WTC11 (cell line): ENCODE results near the gene COL20A1. TPM values are rescaled to one million over a fixed set of nuclear protein-coding genes. Genes with fewer than 3 reads are reported as not detected.
"Not testable (repeated sequence)": the region's sequence is repeated elsewhere in the genome, so short reads cannot be mapped to it uniquely, and the experiment has no call there.

Experiments
- ATAC-seq: fragments of 200-7000 bp; cut with Tn5 transposase; 2 replicates; pipeline ENCODE4 v1.10.0; 2021; ENCODE audit warnings: mild to moderate bottlenecking, moderate library complexity
- CTCF ChIA-PET: fragments of 300-600 bp; sonication (Branson Sonifier 250); formaldehyde crosslinking; loops from one replicate; lab custom pipeline; 2021; ENCODE audit warnings: antibody characterized with exemption; lab: Charles Lee
- POLR2A ChIA-PET: fragments of 350-600 bp; sonication (Branson Sonifier 250); formaldehyde crosslinking; loops from one replicate; lab custom pipeline; 2021; ENCODE audit warnings: antibody characterized with exemption; lab: Charles Lee
- DNase-seq: peaks from one replicate; pipeline ENCODE4 v3.0.0; 2021; ENCODE audit warnings: low spot score
- H3K27ac Mint-ChIP-seq: 2 replicates; pipeline ENCODE4 v1.8.0; 2021; ENCODE audit warnings: mixed read lengths
- H3K27me3 Mint-ChIP-seq: 2 replicates; pipeline ENCODE4 v1.8.0; 2021; ENCODE audit warnings: low read depth, mild to moderate bottlenecking, moderate library complexity, mixed read lengths
- H3K36me3 Mint-ChIP-seq: 2 replicates; pipeline ENCODE4 v1.8.0; 2021; ENCODE audit warnings: mixed read lengths
- H3K4me1 Mint-ChIP-seq: 2 replicates; pipeline ENCODE4 v1.8.0; 2022; ENCODE audit warnings: mixed read lengths
- H3K4me3 Mint-ChIP-seq: 2 replicates; pipeline ENCODE4 v1.8.0; 2021; ENCODE audit warnings: mild to moderate bottlenecking, moderate library complexity, mixed read lengths
- H3K9me3 Mint-ChIP-seq: 2 replicates; pipeline ENCODE4 v1.8.0; 2021; ENCODE audit warnings: mixed read lengths
- ATF2 ChIP-seq: sonication (generic); formaldehyde crosslinking; IDR thresholded peaks from 2 replicates; pipeline ENCODE4 v1.8.1; 2022; ENCODE audit warnings: low read depth, missing genetic modification reagents, borderline replicate concordance
- CREM ChIP-seq: sonication (generic); formaldehyde crosslinking; IDR thresholded peaks from 2 replicates; pipeline ENCODE4 v1.8.1; 2022; ENCODE audit warnings: mild to moderate bottlenecking, missing genetic modification reagents, moderate library complexity
- E2F5 ChIP-seq: sonication (generic); formaldehyde crosslinking; IDR thresholded peaks from 2 replicates; pipeline ENCODE4 v1.8.1; 2022; ENCODE audit warnings: mild to moderate bottlenecking, moderate library complexity, missing genetic modification reagents
- FOXP4 ChIP-seq: sonication (generic); formaldehyde crosslinking; IDR thresholded peaks from 2 replicates; pipeline ENCODE4 v1.8.0; 2022; ENCODE audit warnings: mild to moderate bottlenecking, missing genetic modification reagents
- HMGA2 ChIP-seq: fragments of 250-450 bp; sonication (Bioruptor Pico); IDR thresholded peaks from 2 replicates; pipeline ENCODE4 v1.4.0; 2021; ENCODE audit warnings: mild to moderate bottlenecking, moderate library complexity
- SP1 ChIP-seq: sonication (generic); formaldehyde crosslinking; conservative IDR thresholded peaks from 2 replicates; pipeline ENCODE4 v1.8.1; 2022; ENCODE audit warnings: missing genetic modification reagents
- ZNF423 ChIP-seq: fragments of 250-450 bp; sonication (Bioruptor Pico); IDR thresholded peaks from 2 replicates; pipeline ENCODE4 v2.1.2; 2022; ENCODE audit warnings: mild to moderate bottlenecking, moderate library complexity
- ZNF671 ChIP-seq: fragments of 250-450 bp; sonication (Bioruptor Pico); IDR thresholded peaks from 2 replicates; pipeline ENCODE4 v1.8.0; 2021; ENCODE audit warnings: mild to moderate bottlenecking
- total RNA-seq: library from RNA; stranded (reverse); gene quantifications from 3 replicates; pipeline ENCODE4 v1.2.3, GENCODE V29; 2021
- TF ChIP-seq, protein P1 (sequence below): sonication (generic); formaldehyde crosslinking; IDR thresholded peaks from 2 replicates; pipeline ENCODE4 v1.8.0; 2022; ENCODE audit warnings: missing genetic modification reagents
- TF ChIP-seq, protein P2 (sequence below): sonication (generic); formaldehyde crosslinking; conservative IDR thresholded peaks from 2 replicates; pipeline ENCODE4 v1.8.1; 2023; ENCODE audit warnings: mild to moderate bottlenecking, low read depth, missing genetic modification reagents, moderate library complexity
- TF ChIP-seq, protein P3 (sequence below): sonication (generic); formaldehyde crosslinking; IDR thresholded peaks from 2 replicates; pipeline ENCODE4 v1.8.0; 2022; ENCODE audit warnings: mild to moderate bottlenecking, missing genetic modification reagents
- TF ChIP-seq, protein P4 (sequence below): sonication (generic); formaldehyde crosslinking; IDR thresholded peaks from 2 replicates; pipeline ENCODE4 v1.8.0; 2022; ENCODE audit warnings: mild to moderate bottlenecking, missing genetic modification reagents

Gene COL20A1
- total RNA-seq, 1 experiment from 2014 or later: 1.3 TPM

GRCh38 chr20:63303095-63303666 lies 10.2 kb downstream of the COL20A1 start (continued):
- no peak for TF ChIP-seq ZNF423 (CRISPR knock-in tag)
- TF ChIP-seq, protein P1, sequence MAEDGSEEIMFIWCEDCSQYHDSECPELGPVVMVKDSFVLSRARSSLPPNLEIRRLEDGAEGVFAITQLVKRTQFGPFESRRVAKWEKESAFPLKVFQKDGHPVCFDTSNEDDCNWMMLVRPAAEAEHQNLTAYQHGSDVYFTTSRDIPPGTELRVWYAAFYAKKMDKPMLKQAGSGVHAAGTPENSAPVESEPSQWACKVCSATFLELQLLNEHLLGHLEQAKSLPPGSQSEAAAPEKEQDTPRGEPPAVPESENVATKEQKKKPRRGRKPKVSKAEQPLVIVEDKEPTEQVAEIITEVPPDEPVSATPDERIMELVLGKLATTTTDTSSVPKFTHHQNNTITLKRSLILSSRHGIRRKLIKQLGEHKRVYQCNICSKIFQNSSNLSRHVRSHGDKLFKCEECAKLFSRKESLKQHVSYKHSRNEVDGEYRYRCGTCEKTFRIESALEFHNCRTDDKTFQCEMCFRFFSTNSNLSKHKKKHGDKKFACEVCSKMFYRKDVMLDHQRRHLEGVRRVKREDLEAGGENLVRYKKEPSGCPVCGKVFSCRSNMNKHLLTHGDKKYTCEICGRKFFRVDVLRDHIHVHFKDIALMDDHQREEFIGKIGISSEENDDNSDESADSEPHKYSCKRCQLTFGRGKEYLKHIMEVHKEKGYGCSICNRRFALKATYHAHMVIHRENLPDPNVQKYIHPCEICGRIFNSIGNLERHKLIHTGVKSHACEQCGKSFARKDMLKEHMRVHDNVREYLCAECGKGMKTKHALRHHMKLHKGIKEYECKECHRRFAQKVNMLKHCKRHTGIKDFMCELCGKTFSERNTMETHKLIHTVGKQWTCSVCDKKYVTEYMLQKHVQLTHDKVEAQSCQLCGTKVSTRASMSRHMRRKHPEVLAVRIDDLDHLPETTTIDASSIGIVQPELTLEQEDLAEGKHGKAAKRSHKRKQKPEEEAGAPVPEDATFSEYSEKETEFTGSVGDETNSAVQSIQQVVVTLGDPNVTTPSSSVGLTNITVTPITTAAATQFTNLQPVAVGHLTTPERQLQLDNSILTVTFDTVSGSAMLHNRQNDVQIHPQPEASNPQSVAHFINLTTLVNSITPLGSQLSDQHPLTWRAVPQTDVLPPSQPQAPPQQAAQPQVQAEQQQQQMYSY (CRISPR knock-in tag): no peak
- no peak for TF ChIP-seq HMGA2
- no peak for TF ChIP-seq CREM (CRISPR knock-in tag)
- TF ChIP-seq SP1: no peak
- TF ChIP-seq, protein P2, sequence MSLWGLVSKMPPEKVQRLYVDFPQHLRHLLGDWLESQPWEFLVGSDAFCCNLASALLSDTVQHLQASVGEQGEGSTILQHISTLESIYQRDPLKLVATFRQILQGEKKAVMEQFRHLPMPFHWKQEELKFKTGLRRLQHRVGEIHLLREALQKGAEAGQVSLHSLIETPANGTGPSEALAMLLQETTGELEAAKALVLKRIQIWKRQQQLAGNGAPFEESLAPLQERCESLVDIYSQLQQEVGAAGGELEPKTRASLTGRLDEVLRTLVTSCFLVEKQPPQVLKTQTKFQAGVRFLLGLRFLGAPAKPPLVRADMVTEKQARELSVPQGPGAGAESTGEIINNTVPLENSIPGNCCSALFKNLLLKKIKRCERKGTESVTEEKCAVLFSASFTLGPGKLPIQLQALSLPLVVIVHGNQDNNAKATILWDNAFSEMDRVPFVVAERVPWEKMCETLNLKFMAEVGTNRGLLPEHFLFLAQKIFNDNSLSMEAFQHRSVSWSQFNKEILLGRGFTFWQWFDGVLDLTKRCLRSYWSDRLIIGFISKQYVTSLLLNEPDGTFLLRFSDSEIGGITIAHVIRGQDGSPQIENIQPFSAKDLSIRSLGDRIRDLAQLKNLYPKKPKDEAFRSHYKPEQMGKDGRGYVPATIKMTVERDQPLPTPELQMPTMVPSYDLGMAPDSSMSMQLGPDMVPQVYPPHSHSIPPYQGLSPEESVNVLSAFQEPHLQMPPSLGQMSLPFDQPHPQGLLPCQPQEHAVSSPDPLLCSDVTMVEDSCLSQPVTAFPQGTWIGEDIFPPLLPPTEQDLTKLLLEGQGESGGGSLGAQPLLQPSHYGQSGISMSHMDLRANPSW (CRISPR knock-in tag): no peak

DNA sequence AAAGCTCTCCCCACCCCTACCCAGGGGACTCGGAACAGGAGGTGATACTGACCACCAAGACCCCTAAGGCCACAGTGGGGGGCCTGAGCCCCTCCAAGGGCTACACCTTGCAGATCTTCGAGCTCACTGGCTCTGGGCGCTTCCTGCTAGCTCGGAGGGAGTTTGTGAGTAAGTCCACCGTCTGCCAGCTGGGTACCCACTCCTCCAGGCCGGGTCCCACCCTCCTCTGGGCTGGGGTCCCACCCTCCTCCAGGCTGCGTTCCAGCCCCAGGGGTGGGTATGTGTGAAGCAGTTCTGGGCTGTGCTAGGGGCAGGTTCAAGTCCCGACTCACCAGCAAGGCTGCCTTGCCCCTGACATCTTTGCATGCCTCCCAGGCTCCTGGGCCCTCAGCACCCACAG lies 12.4 kb downstream of the COL20A1 start:
- H3K4me3 Mint-ChIP-seq: no peak overlapping the region
- no peaks in the 10 kb centered on the region for H3K4me1 Mint-ChIP-seq
- H3K27ac Mint-ChIP-seq: no peak overlapping the region
- H3K27me3 Mint-ChIP-seq: peaks cover 12% of the 10 kb centered on the region
- no peak for TF ChIP-seq ATF2
- TF ChIP-seq, protein P3, sequence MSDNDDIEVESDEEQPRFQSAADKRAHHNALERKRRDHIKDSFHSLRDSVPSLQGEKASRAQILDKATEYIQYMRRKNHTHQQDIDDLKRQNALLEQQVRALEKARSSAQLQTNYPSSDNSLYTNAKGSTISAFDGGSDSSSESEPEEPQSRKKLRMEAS (CRISPR knock-in tag): no peak
- H3K9me3 Mint-ChIP-seq: peaks cover 6% of the 10 kb centered on the region
- DNase-seq: no peak
- ATAC-seq: no peak
- H3K36me3 Mint-ChIP-seq: no peaks in the 10 kb centered on the region
- CTCF ChIA-PET: interaction anchor here (0.6 to 0.7 kb wide), 3 partner anchors 12 to 565 kb away, joined by 3 read pairs; no protein-coding TSS in a partner anchor
- POLR2A ChIA-PET: no interaction called here

- H3K4me3 Mint-ChIP-seq, H3K4me1 Mint-ChIP-seq, H3K27ac Mint-ChIP-seq, ATAC-seq, H3K27me3 Mint-ChIP-seq, H3K36me3 Mint-ChIP-seq, H3K9me3 Mint-ChIP-seq, POLR2A ChIA-PET, DNase-seq: not testable (repeated sequence)
- CTCF ChIA-PET: interaction anchor here (0.6 to 0.7 kb wide), 3 partner anchors 12 to 564 kb away, joined by 3 read pairs; no protein-coding TSS in a partner anchor
These were observed 13.1 kb downstream of the COL20A1 start for GRCh38 chr20:63305933-63306672.

GRCh38 chr20:63306673-63307537 lies 13.9 kb downstream of the COL20A1 start:
- CTCF ChIA-PET: interaction anchor here (2.3 to 4.9 kb wide), 4 partner anchors 15 to 75 kb away, joined by 7 to 191 read pairs (median 64); partner anchors contain the start of gene COL20A1
- DNase-seq (no peak), ATAC-seq (no peak)
- POLR2A ChIA-PET: no interaction called here
- H3K36me3 Mint-ChIP-seq: no peaks in the 10 kb centered on the region
- H3K27me3 Mint-ChIP-seq: peaks cover 7% of the 10 kb centered on the region
- H3K27ac Mint-ChIP-seq: no peak overlapping the region
- H3K9me3 Mint-ChIP-seq: no peaks in the 10 kb centered on the region; the same call in 1 of the 2 replicates
- H3K4me1 Mint-ChIP-seq: no peaks in the 10 kb centered on the region
- H3K4me3 Mint-ChIP-seq: no peak overlapping the region
- TF ChIP-seq FOXP4 (no peak), ZNF671 (CRISPR knock-in tag) (no peak), E2F5 (no peak)
- TF ChIP-seq, protein P4, sequence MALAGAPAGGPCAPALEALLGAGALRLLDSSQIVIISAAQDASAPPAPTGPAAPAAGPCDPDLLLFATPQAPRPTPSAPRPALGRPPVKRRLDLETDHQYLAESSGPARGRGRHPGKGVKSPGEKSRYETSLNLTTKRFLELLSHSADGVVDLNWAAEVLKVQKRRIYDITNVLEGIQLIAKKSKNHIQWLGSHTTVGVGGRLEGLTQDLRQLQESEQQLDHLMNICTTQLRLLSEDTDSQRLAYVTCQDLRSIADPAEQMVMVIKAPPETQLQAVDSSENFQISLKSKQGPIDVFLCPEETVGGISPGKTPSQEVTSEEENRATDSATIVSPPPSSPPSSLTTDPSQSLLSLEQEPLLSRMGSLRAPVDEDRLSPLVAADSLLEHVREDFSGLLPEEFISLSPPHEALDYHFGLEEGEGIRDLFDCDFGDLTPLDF (CRISPR knock-in tag): no peak
- TF ChIP-seq, protein P3 (CRISPR knock-in tag): no peak
